Measurements from ENCODE around the gene KLHL6.

GRCh38 chr3:183541738-183542137 is 13.8 kb downstream of the KLHL6 start:
- TF ChIP-seq, protein P1, sequence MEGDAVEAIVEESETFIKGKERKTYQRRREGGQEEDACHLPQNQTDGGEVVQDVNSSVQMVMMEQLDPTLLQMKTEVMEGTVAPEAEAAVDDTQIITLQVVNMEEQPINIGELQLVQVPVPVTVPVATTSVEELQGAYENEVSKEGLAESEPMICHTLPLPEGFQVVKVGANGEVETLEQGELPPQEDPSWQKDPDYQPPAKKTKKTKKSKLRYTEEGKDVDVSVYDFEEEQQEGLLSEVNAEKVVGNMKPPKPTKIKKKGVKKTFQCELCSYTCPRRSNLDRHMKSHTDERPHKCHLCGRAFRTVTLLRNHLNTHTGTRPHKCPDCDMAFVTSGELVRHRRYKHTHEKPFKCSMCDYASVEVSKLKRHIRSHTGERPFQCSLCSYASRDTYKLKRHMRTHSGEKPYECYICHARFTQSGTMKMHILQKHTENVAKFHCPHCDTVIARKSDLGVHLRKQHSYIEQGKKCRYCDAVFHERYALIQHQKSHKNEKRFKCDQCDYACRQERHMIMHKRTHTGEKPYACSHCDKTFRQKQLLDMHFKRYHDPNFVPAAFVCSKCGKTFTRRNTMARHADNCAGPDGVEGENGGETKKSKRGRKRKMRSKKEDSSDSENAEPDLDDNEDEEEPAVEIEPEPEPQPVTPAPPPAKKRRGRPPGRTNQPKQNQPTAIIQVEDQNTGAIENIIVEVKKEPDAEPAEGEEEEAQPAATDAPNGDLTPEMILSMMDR (IDR thresholded peaks at IDR 0.05), result no peak
- TF ChIP-seq POLR2A (IDR thresholded peaks at IDR 0.05) (no peak), EP300 (IDR thresholded peaks at IDR 0.05) (no peak)

All from tibial nerve (tissue), 4 donors.